GM12878 (cell line): Measurements from ENCODE around the gene NR6A1. TPM values are rescaled to one million over a fixed set of nuclear protein-coding genes. Genes with fewer than 3 reads are reported as not detected.
A peak's percentile ranks its signal among the peaks of the same experiment; 100 is the strongest.

Experiments
- ATAC-seq: fragments of 200-7000 bp; cut with Tn5 transposase; 3 replicates; pipeline ENCODE4 v1.9.1; 2020; ENCODE audit warnings: mild to moderate bottlenecking, moderate library complexity
- BruUV-seq: library from RNA; stranded (reverse); fragments of 400-500 nt; replicated peaks from 2 replicates; lab custom pipeline; 2021; lab: Mats Ljungman, UMichigan
- CTCF ChIA-PET: fragments of 300-600 bp; sonication (Branson Sonifier 250); formaldehyde crosslinking; extraction: SDS; loops from one replicate; lab custom pipeline; 2021; ENCODE audit warnings: inconsistent platforms; lab: Yijun Ruan, JAX
- POLR2A ChIA-PET: fragments of 350-600 bp; formaldehyde crosslinking; extraction: SDS; loops from one replicate; lab custom pipeline; 2021; ENCODE audit warnings: inconsistent platforms; lab: Charles Lee
- RAD21 ChIA-PET: fragments of 300-600 bp; sonication (Branson Sonifier 250); formaldehyde crosslinking; loops from one replicate; lab custom pipeline; 2023; ENCODE audit warnings: antibody characterized with exemption; ENCODE audit not compliant: unreplicated experiment; lab: Charles Lee
- SMC1A ChIA-PET: fragments of 300-600 bp; sonication (Branson Sonifier 250); formaldehyde crosslinking; loops from one replicate; lab custom pipeline; 2023; ENCODE audit not compliant: unreplicated experiment, uncharacterized antibody; lab: Charles Lee
- DNase-seq: peaks from one replicate; pipeline ENCODE4 v3.0.0-alpha.2; 2011; ENCODE audit warnings: low read depth, low spot score
- FAIRE-seq: peaks from 3 replicates; lab custom pipeline; 2011; peaks lifted over from hg19 to GRCh38; lab: Jason Lieb, UNC
- H2AFZ ChIP-seq: 2 replicates; pipeline ENCODE4 v1.6.0; 2011; ENCODE audit warnings: low read depth, low read length, control low read depth; ENCODE audit not compliant: control insufficient read depth
- H3K27ac ChIP-seq: 2 replicates; pipeline ENCODE4 v1.5.1; 2011; ENCODE audit warnings: control low read depth; ENCODE audit not compliant: control insufficient read depth, insufficient read depth
- H3K27me3 ChIP-seq, 2 experiments: replicated peaks in 1 of 2; 2 replicates each; pipeline versions ENCODE4 v1.6.0 to v1.6.1; 2011; ENCODE audit warnings: low read length in 1 of 2; ENCODE audit not compliant: control insufficient read depth in 2 of 2, insufficient read depth in 2 of 2
- H3K36me3 ChIP-seq, 2 experiments: 2 replicates each; pipeline ENCODE4 v1.5.1; 2011; ENCODE audit warnings: low read length in 1 of 2; ENCODE audit not compliant: control insufficient read depth in 2 of 2, insufficient read depth in 2 of 2
- H3K4me1 ChIP-seq: 2 replicates; pipeline ENCODE4 v1.6.1; 2011; ENCODE audit warnings: mild to moderate bottlenecking, low read length, moderate library complexity, mixed read lengths; ENCODE audit not compliant: control insufficient read depth, insufficient read depth
- H3K4me2 ChIP-seq: 2 replicates; pipeline ENCODE4 v1.6.0; 2011; ENCODE audit warnings: control low read depth; ENCODE audit not compliant: control insufficient read depth, insufficient read depth
- H3K4me3 ChIP-seq: fragments of 200-600 bp; sonication (generic); 2 replicates; pipeline ENCODE4 v1.5.1; 2016
- H3K79me2 ChIP-seq: 2 replicates; pipeline ENCODE4 v1.6.0; 2011; ENCODE audit warnings: low read length; ENCODE audit not compliant: control insufficient read depth, insufficient read depth
- H3K9ac ChIP-seq: 2 replicates; pipeline ENCODE4 v1.8.0; 2011; ENCODE audit warnings: low read length, control low read depth, mixed read lengths; ENCODE audit not compliant: control insufficient read depth, insufficient read depth
- H3K9me3 ChIP-seq: replicated peaks from 3 replicates; pipeline ENCODE4 v1.5.1; 2011; ENCODE audit warnings: mild to moderate bottlenecking, low read length; ENCODE audit not compliant: control insufficient read depth, insufficient read depth
- H4K20me1 ChIP-seq: 2 replicates; pipeline ENCODE4 v1.6.0; 2011; ENCODE audit not compliant: control insufficient read depth, insufficient read depth
- BHLHE40 ChIP-seq, 2 experiments: fragments of 450-650 bp in 1 of 2; IDR thresholded peaks; 2 replicates each; pipeline ENCODE4 v1.6.1; 2011 to 2017; ENCODE audit warnings: low read depth in 2 of 2, borderline replicate concordance in 1 of 2, improper control_type of control experiment in 1 of 2, low read length in 1 of 2, mild to moderate bottlenecking in 1 of 2
- CHD1 ChIP-seq: IDR thresholded peaks from 2 replicates; pipeline ENCODE4 v1.6.1; 2012; ENCODE audit warnings: low read depth, low read length, improper control_type of control experiment
- DPF2 ChIP-seq: fragments of 450-650 bp; IDR thresholded peaks from 2 replicates; pipeline ENCODE4 v1.6.1; 2017; ENCODE audit warnings: mild to moderate bottlenecking
- ELK1 ChIP-seq: IDR thresholded peaks from 2 replicates; pipeline ENCODE4 v1.6.1; 2012; ENCODE audit warnings: low read depth, low read length, improper control_type of control experiment
- HDGF ChIP-seq: fragments of 450-650 bp; IDR thresholded peaks from 2 replicates; pipeline ENCODE4 v1.6.1; 2016; ENCODE audit warnings: antibody characterized with exemption
- IRF4 ChIP-seq: IDR thresholded peaks from 2 replicates; pipeline ENCODE4 v1.6.1; 2011; ENCODE audit warnings: low read depth, low read length
- MEF2B ChIP-seq: fragments of 450-650 bp; IDR thresholded peaks from 2 replicates; pipeline ENCODE4 v1.6.1; 2018; ENCODE audit warnings: mild to moderate bottlenecking, moderate library complexity; ENCODE audit not compliant: partially characterized antibody, poor library complexity, severe bottlenecking
- MTA3 ChIP-seq: IDR thresholded peaks from 2 replicates; pipeline ENCODE4 v1.6.1; 2012; ENCODE audit warnings: low read length, inconsistent platforms, borderline replicate concordance
- PBX3 ChIP-seq: IDR thresholded peaks from 2 replicates; pipeline ENCODE4 v1.6.1; 2011; ENCODE audit warnings: mild to moderate bottlenecking, low read depth, low read length, moderate library complexity; ENCODE audit not compliant: insufficient replicate concordance
- POLR2A ChIP-seq: IDR thresholded peaks from 2 replicates; pipeline ENCODE4 v1.6.1; 2011; ENCODE audit warnings: low read depth, mild to moderate bottlenecking, low read length
- RCOR1 ChIP-seq: conservative IDR thresholded peaks from 2 replicates; pipeline ENCODE4 v1.6.1; 2012; ENCODE audit warnings: low read depth, low read length, improper control_type of control experiment
- SKIL ChIP-seq: fragments of 450-650 bp; IDR thresholded peaks from 2 replicates; pipeline ENCODE4 v1.6.1; 2017; ENCODE audit warnings: mild to moderate bottlenecking, low read depth, inconsistent platforms; ENCODE audit not compliant: poor library complexity, severe bottlenecking
- WGBS: methylation state at CpG from one replicate; pipeline ENCODE4 v1.1.6; 2016; ENCODE audit warnings: low lambda C conversion rate; ENCODE audit not compliant: insufficient replicate concordance, insufficient coverage; ENCODE audit errors: missing lambda C conversion rate; 5-methylcytosine and 5-hydroxymethylcytosine counted together
- in situ Hi-C: fragments of 300-500 bp; cut with MboI; formaldehyde crosslinking; loops from 9 replicates; pipeline ENCODE4 v1.14.3; 2018; ENCODE audit warnings: mixed read lengths
- intact Hi-C: fragments of 100-400 bp; cut with micrococcal nuclease; formaldehyde crosslinking; loops from one replicate; pipeline ENCODE4 v1.14.2; 2022; ENCODE audit not compliant: unreplicated experiment
- polyA plus RNA-seq, 11 experiments: library from polyadenylated mRNA; depleted of rRNA in 4 of 11; unstranded in 6 of 11; stranded (reverse) in 5 of 11; fragments of >200 nt; fragmentation: Nextera tagmentation in 4 of 11; fragmentation: Illumina TruSeq in 1 of 11; extraction: Ambion mirVana in 4 of 11; extraction: Trizol in 1 of 11; gene quantifications; 1 replicate in 1 of 11; 2 replicates in 10 of 11; pipeline versions ENCODE4 v1.2.1 to v1.2.3, GENCODE V29; 2011 to 2016; ENCODE audit warnings: inconsistent platforms in 2 of 11, missing spikeins in 2 of 11, low read depth in 1 of 11
- total RNA-seq, 4 experiments: library from RNA; depleted of rRNA in 3 of 4; stranded (reverse); fragments of >200 nt in 3 of 4; fragmentation: Illumina TruSeq in 1 of 4; extraction: Trizol in 1 of 4; gene quantifications; 2 replicates each; pipeline versions ENCODE4 v1.2.1 to v1.2.3, GENCODE V29; 2013 to 2021
- TF ChIP-seq, protein P1 (sequence below): IDR thresholded peaks from 2 replicates; pipeline ENCODE4 v1.6.1; 2012; ENCODE audit warnings: mild to moderate bottlenecking, low read depth, low read length

NR6A1 gene
- total and polyA plus RNA-seq, 10 of the 15 experiments (the other 5 are each of a cell fraction or from before 2014, with no cell fraction given) = 1.2 to 9.2 (median 4.6) TPM

DNA sequence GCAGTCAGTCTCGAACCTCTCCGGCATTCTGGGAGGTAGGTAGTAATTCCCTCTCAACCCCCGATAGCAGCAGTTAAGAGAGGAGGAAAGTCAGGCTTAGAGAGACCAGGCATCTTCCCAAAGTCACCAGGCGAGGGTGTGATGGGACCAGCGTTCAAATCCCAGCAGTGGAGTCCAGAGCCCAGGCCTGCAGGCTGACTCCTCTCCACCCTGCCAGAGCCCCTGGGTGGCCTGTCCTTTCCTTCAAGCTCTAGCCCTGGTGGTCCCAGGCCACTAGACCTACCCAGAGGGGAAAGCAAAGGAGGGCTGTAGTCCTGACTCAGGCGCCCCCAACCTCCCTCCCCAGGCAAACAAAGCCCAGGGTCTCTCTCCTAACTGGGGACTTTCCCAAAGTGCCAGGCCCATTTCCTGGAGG lies 259.7 kb downstream of the NR6A1 start:
- Histone ChIP-seq H4K20me1 (no peaks in the 10 kb centered on the region), H3K79me2 (no peaks in the 10 kb centered on the region), H3K36me3 (no peaks in the 10 kb centered on the region), H3K9ac (no peak overlapping the region), H3K27me3 (no peaks in the 10 kb centered on the region), H3K4me2 (no peak overlapping the region; the same call in 1 of the 2 replicates), H3K27ac (no peak overlapping the region), H2AFZ (no peak overlapping the region), H3K4me1 (no peaks in the 10 kb centered on the region), H3K4me3 (no peak overlapping the region), H3K9me3 (no peaks in the 10 kb centered on the region)
- intact Hi-C loops = no loop called here
- TF ChIP-seq, protein P1, sequence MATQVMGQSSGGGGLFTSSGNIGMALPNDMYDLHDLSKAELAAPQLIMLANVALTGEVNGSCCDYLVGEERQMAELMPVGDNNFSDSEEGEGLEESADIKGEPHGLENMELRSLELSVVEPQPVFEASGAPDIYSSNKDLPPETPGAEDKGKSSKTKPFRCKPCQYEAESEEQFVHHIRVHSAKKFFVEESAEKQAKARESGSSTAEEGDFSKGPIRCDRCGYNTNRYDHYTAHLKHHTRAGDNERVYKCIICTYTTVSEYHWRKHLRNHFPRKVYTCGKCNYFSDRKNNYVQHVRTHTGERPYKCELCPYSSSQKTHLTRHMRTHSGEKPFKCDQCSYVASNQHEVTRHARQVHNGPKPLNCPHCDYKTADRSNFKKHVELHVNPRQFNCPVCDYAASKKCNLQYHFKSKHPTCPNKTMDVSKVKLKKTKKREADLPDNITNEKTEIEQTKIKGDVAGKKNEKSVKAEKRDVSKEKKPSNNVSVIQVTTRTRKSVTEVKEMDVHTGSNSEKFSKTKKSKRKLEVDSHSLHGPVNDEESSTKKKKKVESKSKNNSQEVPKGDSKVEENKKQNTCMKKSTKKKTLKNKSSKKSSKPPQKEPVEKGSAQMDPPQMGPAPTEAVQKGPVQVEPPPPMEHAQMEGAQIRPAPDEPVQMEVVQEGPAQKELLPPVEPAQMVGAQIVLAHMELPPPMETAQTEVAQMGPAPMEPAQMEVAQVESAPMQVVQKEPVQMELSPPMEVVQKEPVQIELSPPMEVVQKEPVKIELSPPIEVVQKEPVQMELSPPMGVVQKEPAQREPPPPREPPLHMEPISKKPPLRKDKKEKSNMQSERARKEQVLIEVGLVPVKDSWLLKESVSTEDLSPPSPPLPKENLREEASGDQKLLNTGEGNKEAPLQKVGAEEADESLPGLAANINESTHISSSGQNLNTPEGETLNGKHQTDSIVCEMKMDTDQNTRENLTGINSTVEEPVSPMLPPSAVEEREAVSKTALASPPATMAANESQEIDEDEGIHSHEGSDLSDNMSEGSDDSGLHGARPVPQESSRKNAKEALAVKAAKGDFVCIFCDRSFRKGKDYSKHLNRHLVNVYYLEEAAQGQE = no peak
- TF ChIP-seq MTA3 = no peak
- no peak for TF ChIP-seq IRF4
- TF ChIP-seq SKIL = no peak
- TF ChIP-seq BHLHE40 (IDR thresholded peaks at IDR 0.05; ENCODE audit: borderline replicate concordance in 1 of 2, low read depth in 2 of 2, low read length in 1 of 2) = no peak
- TF ChIP-seq MEF2B = no peak
- no peak for TF ChIP-seq RCOR1
- no peak for TF ChIP-seq DPF2
- TF ChIP-seq POLR2A = no peak
- TF ChIP-seq PBX3 = no peak
- no peak for TF ChIP-seq HDGF
- TF ChIP-seq CHD1 = no peak
- TF ChIP-seq ELK1 = no peak
- ChIA-PET RAD21 (no interaction called here), CTCF (no interaction called here), SMC1A (no interaction called here), POLR2A (no interaction called here)
- WGBS = 44% methylated on average over 6 of the region's 6 CpGs
- in situ Hi-C loops = no loop called here
- DNase-seq (no peak), FAIRE-seq (no peak), ATAC-seq (peak; percentile 10; the same call in 1 of the 3 replicates)
- no TSS peak for BruUV-seq
